NT2/D1 (cell line): ENCODE data around the gene PPIB.

Experiments
- DNase-seq: peaks from one replicate; pipeline ENCODE4 v3.0.0-alpha.2; 2011; ENCODE audit warnings: low read depth, low spot score
- H3K27me3 ChIP-seq: 2 replicates; pipeline ENCODE4 v1.6.0; 2011; ENCODE audit warnings: mild to moderate bottlenecking; ENCODE audit not compliant: insufficient read length, insufficient read depth
- H3K36me3 ChIP-seq: 2 replicates; pipeline ENCODE4 v1.6.1; 2011; ENCODE audit warnings: mild to moderate bottlenecking, low read length, mixed read lengths; ENCODE audit not compliant: insufficient read depth, insufficient read length
- H3K4me1 ChIP-seq: 2 replicates; pipeline ENCODE4 v1.5.1; 2011; ENCODE audit not compliant: insufficient read depth, insufficient read length
- H3K4me3 ChIP-seq: 2 replicates; pipeline ENCODE4 v1.5.1; 2011; ENCODE audit warnings: low read depth; ENCODE audit not compliant: insufficient read length
- H3K9ac ChIP-seq: 2 replicates; pipeline ENCODE4 v1.6.0; 2011; ENCODE audit warnings: low read depth; ENCODE audit not compliant: insufficient read length
- H3K9me3 ChIP-seq: 2 replicates; pipeline ENCODE4 v1.5.1; 2011; ENCODE audit warnings: mild to moderate bottlenecking, low read length; ENCODE audit not compliant: insufficient read depth
- SUZ12 ChIP-seq: IDR thresholded peaks from 2 replicates; pipeline ENCODE4 v1.6.1; 2011; ENCODE audit not compliant: insufficient read length, insufficient read depth; ENCODE audit errors: extremely low read depth
- YY1 ChIP-seq: IDR thresholded peaks from 2 replicates; pipeline ENCODE4 v1.6.1; 2011; ENCODE audit not compliant: insufficient read length, insufficient read depth
- ZNF274 ChIP-seq: IDR thresholded peaks from 2 replicates; pipeline ENCODE4 v1.6.1; 2011; ENCODE audit warnings: mild to moderate bottlenecking, low read depth, low read length

The PPIB gene

DNA sequence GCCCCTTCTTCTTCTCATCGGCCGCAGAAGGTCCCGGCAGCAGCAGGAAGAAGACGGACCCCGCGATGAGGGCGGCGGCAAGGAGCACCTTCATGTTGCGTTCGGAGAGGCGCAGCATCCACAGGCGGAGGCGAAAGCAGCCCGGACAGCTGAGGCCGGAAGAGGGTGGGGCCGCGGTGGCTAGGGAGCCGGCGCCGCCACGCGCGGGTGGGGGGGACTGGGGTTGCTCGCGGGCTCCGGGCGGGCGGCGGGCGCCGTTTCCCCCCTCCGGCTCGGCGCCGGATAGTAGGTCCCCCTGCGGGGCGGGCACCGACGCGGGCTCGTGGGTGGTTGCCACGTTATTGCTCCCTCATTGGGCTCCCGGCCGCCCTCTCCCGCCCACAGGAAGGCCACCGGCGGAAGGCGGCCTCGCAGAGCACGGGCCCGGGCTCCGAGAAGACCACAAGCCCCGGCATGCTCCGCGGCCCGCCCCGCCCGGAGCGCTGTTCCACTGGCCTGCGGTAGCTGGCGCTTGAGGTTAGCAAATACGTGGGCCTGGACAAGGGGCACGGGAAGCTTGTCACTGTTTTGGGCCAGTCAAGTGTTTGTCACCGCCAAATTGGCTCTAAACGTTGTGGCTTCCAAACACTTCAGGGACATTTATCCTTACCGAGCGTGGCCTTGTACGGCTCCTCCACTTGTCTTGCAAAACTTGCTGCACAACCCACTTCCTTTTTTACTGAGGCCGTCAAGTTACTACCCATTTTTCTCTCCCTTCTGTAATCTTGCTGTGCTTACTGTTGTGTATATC, at the start of gene PPIB:
TSS of gene PPIB (minus strand) at position 154 of the 790 bp plus-strand sequence. CDS start at position 118, 36 bp downstream.
- Histone ChIP-seq H3K27me3 (no peaks in the 10 kb centered on the region), H3K36me3 (peaks cover 38% of the 10 kb centered on the region), H3K4me3 (peak within 1 kb of the TSS; percentile 93), H3K4me1 (peaks cover 7% of the 10 kb centered on the region), H3K9ac (peak within 1 kb of the TSS; percentile 96), H3K9me3 (no peaks in the 10 kb centered on the region)
- peak; percentile 98 for DNase-seq
- TF ChIP-seq YY1 (no peak), SUZ12 (no peak), ZNF274 (no peak)

GRCh38 chr15:64211696-64212095, 48.9 kb upstream of the PPIB start:
- no peak overlapping the region for H3K9ac ChIP-seq
- no peak overlapping the region for H3K4me3 ChIP-seq
- no peak for DNase-seq
- no peaks in the 10 kb centered on the region for H3K4me1 ChIP-seq
- no peaks in the 10 kb centered on the region for H3K9me3 ChIP-seq
- TF ChIP-seq ZNF274: no peak
- TF ChIP-seq SUZ12: no peak
- TF ChIP-seq YY1: no peak
- no peaks in the 10 kb centered on the region for H3K27me3 ChIP-seq
- H3K36me3 ChIP-seq: peaks cover 31% of the 10 kb centered on the region

DNA sequence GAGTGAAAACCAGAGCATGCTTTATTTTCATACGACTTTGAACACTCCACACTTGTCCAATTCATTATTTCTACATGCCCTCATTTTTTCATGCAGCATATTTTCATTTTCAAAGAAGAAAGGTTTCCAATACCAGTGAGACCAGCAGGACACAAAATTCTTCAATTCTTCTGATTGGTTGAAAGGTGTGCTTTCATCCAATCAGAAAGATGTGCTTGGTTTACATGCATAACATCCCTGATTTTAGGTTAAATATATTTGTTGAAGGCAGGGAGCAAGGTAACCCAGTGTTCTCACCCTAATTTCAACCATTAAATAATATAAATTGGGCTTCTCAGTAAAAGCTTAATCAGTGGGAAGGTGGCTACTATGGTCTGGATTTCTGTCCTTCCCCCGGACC, 47.5 kb upstream of the PPIB start:
- no peak for DNase-seq
- H3K36me3 ChIP-seq: peaks cover 31% of the 10 kb centered on the region
- no peak overlapping the region for H3K9ac ChIP-seq
- H3K9me3 ChIP-seq: no peaks in the 10 kb centered on the region
- no peak overlapping the region for H3K4me3 ChIP-seq
- TF ChIP-seq ZNF274: no peak
- TF ChIP-seq SUZ12: no peak
- TF ChIP-seq YY1: no peak
- no peaks in the 10 kb centered on the region for H3K27me3 ChIP-seq
- H3K4me1 ChIP-seq: no peaks in the 10 kb centered on the region

GRCh38 chr15:64209680-64210334, 47.0 kb upstream of the PPIB start:
- Histone ChIP-seq H3K36me3 (peaks cover 31% of the 10 kb centered on the region), H3K9ac (no peak overlapping the region), H3K9me3 (no peaks in the 10 kb centered on the region), H3K4me3 (no peak overlapping the region), H3K27me3 (no peaks in the 10 kb centered on the region), H3K4me1 (no peaks in the 10 kb centered on the region)
- DNase-seq: no peak
- TF ChIP-seq YY1: no peak
- TF ChIP-seq SUZ12: no peak
- no peak for TF ChIP-seq ZNF274

DNA sequence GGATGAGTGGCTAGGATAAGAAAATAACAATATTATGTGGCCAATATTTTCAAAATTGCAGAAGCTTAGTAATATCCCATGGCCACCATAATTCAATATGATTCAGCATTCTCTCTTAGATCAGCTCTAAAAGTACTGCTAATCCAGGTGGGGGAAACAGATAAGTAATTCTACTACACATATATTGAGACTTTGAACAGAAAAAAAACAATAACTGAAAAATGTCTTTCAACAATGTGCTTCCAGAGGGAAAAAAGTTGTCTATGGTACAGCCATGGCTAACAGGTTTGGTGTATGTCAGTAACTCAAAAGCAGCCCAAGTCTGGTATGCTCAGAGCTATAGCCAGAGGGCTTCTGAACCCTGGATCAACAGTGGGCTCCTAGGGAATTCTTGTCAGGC, 42.4 kb upstream of the PPIB start:
- no peaks in the 10 kb centered on the region for H3K4me1 ChIP-seq
- no peaks in the 10 kb centered on the region for H3K9me3 ChIP-seq
- H3K9ac ChIP-seq: no peak overlapping the region
- no peak for DNase-seq
- no peaks in the 10 kb centered on the region for H3K27me3 ChIP-seq
- TF ChIP-seq YY1: no peak
- no peak for TF ChIP-seq SUZ12
- no peak for TF ChIP-seq ZNF274
- peaks cover 36% of the 10 kb centered on the region for H3K36me3 ChIP-seq
- no peak overlapping the region for H3K4me3 ChIP-seq

DNA sequence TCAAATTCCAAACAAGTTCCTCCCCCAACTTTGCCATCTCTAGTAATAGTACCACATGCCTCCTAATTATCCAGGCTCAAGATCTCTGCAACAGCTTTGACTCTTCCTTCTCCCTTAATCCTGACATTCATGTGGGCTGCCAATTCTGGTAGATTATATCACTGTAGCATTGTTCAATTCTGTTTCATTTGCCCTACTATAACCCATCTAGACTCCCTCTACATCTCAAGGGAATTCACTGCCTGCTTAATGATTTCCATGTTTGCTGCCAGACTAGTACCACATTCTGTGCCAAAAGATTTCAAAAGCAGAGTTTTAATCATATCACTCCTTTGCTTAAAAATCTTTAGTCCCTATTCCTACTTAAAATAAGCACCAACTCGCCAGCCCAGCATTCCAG, 34.6 kb upstream of the PPIB start:
- TF ChIP-seq YY1 (no peak), ZNF274 (no peak), SUZ12 (no peak)
- Histone ChIP-seq H3K9me3 (no peaks in the 10 kb centered on the region), H3K4me1 (no peaks in the 10 kb centered on the region), H3K9ac (no peak overlapping the region), H3K4me3 (no peak overlapping the region), H3K27me3 (no peaks in the 10 kb centered on the region), H3K36me3 (peaks cover 25% of the 10 kb centered on the region)
- no peak for DNase-seq

GRCh38 chr15:64193971-64194370, 31.1 kb upstream of the PPIB start:
- no peaks in the 10 kb centered on the region for H3K9me3 ChIP-seq
- no peaks in the 10 kb centered on the region for H3K4me1 ChIP-seq
- H3K36me3 ChIP-seq: peaks cover 16% of the 10 kb centered on the region
- TF ChIP-seq ZNF274: no peak
- no peak overlapping the region for H3K9ac ChIP-seq
- no peaks in the 10 kb centered on the region for H3K27me3 ChIP-seq
- H3K4me3 ChIP-seq: no peak overlapping the region
- no peak for DNase-seq
